HPDE6-E6E7 (cell line): ENCODE results near the gene ZNF593.

Experiments used
- DNase-seq: peaks from one replicate; pipeline ENCODE4 v3.0.0; 2011; ENCODE audit warnings: missing footprints; ENCODE audit errors: extremely low spot score

The ZNF593 gene

DNA sequence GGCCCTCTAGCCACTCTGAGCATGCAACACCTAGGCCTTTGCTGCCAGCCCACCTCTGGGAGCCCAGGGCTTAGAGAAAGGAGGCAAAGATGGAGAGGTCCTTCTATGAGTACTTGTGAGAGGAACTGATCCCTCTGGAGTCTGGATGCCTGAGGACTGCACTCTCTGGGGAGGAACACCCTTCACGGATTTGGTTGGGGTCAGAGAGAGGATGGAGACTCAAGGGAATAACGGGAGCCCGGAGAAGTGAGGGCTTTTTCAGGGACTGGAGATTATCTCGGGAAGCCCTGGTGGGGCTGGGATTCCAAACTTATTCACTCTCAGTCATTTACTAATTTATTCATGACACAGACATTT lies 532 bp upstream of the ZNF593 start:
- no peak for DNase-seq

DNA sequence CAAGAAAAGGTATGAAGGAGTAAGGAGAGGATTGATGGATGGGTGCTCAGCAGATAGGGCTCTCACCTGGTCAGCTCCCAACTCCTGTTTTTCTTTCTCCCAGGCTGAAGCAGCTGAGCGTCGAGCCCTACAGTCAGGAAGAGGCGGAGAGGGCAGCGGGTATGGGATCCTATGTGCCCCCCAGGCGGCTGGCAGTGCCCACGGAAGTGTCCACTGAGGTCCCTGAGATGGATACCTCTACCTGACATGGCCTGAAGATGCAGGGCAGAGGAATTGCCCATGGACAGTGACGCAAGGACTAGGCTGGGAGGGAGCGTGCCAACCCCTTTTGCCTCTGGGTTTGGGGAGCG lies 739 bp downstream of the ZNF593 start:
- DNase-seq, result no peak

DNA sequence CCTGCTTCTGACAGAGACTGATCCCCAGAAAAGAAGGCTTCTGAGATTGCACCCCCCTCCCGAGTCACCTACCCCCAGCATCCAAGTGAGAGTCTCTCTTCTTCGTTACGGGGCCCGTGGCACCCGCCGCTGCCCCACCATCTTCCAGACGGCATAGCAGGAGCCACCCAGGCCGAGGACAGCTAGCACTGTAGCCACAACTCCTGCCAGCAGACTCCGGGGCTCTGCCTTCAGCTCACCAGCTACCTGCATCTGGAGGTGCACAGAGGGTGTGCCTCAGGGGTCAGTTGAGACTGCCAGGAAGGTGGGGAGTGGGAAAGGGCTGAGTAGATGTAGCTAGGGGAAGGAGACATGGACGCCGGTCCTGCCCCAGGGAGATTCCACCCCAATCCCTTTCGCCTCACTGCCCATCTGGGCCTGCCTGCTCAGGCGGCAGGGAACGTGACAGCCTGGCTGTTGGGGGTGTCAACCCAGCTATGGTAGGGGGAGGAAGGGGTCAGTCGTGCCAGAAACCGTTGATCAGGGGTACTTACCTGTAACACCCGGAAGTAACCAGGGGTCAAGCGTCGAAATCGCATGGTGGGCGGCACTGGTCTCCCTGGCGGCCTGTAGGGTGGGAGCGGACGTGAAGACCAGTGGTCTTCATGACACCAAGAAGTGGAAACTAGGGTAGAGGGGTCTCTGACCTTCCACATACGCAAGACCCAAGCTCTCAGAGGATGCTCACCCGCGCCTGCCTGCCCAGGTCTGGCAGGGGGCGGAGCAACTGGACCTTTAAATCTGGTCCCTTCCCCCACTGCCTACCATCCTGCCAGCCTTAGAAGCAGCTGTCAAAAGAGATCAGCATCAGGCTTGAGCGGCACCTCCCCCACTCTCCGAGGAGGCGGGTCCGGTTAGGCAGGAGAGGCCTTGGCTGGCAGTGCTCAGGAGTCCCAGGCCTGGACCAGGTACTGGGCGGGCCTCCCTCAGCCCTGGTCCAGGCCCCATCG lies 1.7 kb downstream of the ZNF593 start, which contains the start of gene ZNF593OS:
ZNF593OS (minus strand) TSS at position 749 of the 989 bp plus-strand sequence; CDS start at position 578, 171 bp downstream.
- DNase-seq, result no peak

DNA sequence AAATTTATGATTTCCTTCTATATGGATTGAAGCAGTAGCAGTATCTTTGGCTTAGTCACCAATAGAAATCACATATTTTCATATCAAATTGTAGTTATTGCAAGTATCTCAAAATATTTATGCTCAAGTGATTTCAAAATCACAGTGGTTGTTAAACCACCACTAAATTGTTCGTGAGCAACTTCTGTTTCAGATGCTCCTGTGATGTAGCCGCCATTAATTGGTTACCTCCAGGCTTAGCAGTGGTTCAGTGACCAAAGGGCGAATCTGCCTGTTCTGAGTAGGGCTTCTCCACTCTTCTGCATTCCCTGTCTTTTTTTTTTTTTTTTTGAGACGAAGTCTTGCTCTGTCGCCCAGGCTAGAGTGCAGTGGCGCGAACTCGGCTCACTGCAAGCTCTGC lies 5.6 kb downstream of the ZNF593 start:
- no peak for DNase-seq

DNA sequence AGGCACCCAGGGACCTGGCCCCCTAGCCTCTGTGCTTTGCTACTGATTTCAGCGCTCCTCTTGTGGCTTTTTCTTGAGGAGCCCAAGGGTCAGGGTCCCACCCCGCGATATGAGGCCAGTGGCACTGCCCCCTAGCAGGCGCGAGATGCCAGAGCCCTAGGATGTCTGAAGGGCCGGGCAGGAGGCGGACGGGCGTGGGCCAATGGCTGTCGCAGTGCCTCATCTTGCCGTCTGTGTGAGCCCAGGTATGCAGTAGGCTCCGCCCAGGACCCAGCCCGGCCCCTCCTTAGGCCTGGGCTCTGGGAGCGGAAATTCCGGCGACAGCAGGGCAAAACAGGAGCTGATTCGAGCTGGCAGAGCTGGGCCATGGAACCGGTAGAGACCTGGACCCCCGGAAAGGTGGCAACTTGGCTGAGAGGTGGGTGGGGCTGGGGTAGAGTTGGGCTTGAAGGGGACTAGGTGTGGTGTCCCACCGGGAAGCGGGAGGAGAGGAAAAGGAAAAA lies 7.5 kb downstream of the ZNF593 start, which contains the start of gene CNKSR1:
CNKSR1 (plus strand) TSS at position 310 of the 503 bp plus-strand sequence; CDS start at position 367, 57 bp downstream.
- DNase-seq, result peak; percentile 92

DNA sequence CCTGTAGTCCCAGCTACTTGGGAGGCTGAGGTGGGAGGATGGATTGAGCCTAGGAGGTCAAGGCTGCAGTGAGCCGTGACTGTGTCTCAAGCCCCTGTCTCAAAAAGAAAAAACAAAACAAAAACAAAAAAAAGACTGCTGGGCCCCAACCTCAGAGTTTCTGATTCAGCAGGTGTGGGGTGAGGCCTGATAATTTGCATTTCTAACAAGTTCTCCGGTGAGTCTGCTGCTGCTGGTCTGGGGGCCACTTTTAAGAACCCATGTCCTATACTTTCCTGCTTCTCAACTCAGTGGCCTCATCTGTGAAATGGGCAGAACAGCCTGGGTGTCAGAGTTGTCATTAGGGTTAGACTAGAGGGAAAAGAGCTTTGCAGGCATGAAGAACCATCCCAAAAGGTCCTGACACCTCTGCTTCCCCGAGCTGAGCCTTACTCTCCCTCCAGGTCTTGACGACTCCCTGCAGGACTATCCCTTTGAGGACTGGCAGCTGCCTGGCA lies 10.3 kb downstream of the ZNF593 start:
- DNase-seq, result no peak

DNA sequence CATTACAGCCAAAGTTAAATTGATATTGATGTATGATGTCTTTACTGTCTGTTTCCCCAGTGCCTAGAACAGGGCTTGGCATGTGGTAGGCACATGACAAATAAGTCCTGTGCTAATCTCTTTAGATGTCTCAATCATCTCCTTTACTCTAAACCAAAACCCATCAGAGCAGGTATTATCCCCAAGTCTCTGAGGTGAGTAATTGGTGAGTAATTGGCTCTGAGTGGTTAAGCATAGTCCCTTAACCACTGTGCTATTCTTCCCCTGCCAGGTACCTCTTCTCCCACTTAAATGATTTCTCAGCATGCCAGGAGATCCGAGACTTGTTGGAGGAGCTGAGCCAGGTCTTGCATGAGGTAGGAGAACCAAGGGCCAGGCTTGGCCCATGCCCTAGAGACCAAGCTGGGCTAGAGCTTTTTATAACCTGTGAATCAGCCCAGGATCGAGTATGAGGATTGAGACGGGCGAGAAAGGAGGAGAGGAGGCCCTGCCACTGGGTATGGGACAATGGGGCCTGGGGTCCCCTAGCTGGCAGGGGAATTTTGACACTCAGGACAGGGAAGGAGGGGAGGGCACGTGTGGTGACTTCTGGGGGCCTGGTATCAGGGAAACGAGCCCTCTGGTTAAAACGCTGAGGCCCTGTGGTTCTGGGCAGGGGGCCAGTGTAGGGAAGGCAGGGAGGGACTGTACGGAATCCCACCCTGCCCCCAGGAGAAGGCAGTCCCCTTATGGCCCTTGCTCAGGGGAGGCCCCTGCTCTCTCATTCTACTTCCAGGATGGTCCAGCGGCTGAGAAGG lies 12.1 kb downstream of the ZNF593 start:
- DNase-seq, result peak; percentile 89

DNA sequence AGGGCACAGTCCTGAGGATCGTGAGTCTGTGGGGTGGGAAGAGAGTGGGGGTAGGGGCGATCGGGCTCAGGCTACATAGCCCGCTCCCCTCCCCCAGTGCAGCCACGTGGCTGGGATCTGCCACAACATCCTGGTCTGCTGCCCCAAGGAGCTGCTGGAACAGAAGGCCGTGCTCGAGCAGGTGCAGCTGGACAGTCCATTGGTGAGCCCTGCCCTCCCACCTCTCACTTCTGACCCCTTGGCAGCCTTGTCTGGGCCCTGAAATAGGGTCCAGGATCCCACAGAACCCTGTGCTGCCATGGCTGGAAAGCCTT lies 12.6 kb downstream of the ZNF593 start:
- DNase-seq, result no peak

DNA sequence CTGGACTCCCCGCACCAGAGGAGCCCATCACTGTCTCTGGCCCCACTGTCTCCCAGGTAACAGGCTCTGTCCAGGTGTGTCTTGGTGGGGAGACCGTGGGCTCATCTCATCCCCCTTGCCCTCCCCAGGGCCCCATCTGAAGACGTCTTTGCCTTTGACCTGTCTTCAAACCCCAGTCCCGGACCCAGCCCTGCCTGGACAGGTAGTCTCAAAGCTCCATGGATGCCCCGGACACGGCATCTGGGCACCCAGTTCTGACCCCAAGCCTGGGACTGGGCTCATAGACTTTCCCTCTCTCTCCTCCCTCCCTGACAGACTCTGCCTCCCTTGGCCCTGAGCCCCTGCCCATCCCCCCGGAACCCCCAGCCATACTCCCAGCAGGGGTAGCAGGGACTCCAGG lies 14.4 kb downstream of the ZNF593 start:
- DNase-seq, result no peak

DNA sequence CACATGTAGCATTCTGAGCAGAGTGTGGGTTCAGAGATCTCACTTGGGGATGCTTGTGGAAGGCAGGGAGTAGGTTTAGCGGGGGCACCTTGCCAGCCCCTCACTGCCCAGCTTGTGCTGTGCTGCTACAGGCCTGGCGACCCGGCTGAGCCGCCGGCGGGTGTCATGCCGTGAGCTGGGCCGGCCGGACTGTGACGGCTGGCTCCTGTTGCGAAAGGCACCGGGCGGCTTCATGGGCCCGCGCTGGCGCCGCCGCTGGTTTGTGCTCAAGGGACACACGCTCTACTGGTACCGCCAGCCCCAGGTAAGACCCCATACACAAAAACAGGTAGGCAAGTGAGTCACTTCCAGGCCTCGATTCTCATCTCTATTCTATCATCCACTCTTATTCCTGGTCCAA lies 15.2 kb downstream of the ZNF593 start:
- no peak for DNase-seq

DNA sequence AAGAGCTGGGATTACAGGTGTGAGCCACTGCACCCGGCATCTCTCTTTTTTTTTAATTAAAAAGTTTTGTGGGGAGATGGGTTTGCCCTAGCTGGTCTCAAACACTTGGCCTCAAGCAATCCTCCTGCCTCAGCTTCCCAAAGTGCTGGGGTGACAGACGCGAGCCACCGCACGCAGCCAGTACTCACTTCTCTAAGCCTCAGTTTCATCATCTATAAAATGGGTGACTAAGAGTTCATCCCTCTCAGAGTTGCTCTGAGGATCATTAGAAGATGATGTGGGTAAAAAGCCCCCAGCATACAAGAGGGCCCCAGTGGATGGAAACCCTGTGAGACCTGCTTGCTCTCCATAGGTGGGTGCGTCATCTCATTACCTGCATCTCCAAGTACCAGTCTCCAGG lies 18.2 kb downstream of the ZNF593 start:
- no peak for DNase-seq

DNA sequence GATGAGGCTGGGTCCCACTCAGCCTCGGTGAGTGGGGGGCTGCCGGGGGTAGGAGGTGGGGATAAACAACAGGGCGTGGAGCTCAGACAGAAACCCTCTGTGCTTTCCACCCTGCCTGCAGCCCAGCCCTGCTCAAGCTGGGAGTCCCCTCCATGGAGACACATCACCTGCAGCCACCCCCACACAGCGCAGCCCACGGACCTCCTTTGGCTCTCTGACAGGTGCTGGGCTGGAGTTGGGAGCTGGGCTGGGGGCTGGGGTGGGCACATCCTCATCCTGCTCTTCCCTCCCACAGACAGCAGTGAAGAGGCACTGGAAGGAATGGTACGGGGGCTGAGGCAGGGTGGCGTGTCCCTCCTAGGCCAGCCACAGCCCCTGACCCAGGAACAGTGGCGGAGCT lies 18.8 kb downstream of the ZNF593 start:
- no peak for DNase-seq

DNA sequence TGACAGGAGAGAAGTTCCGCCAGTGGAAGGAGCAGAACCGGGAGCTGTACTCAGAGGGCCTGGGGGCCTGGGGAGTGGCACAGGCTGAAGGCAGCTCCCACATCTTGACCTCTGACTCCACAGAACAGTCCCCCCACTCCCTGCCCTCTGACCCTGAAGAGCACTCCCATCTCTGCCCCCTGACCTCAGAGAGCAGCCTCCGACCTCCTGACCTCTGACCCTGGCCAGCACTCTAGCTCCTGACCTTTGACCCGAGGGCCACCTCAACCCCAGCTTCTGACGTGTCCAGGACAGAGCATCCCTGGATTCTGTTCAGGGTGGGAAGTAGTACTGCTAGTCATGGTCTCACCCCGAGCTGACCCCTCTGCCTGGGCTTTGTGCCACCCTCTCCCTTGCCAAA lies 19.6 kb downstream of the ZNF593 start:
- no peak for DNase-seq

DNA sequence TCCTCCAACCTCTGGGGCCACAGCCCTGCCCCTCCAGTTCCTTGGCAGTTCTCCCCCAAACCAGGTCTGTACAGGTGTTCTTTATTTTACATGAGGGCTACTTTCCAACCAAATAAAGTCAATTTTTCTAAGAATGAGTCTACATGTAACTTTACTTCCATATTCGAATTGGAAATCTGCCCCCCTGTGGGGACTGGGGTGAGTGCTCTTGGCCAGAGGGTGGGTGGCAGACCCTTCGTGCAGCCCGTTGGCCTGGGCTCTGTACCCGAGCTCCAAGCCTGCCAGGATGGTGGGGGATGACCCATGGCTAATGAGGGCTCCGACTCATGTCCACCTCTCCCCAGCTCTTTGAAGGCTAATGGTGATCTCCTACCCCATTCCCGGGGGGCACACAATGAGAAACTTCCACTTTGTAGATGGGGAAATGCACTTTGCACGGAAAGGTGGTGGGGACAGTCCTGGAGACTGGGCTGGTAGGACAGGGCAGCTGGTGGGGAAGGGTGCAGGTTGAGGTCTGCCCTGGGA lies 20.1 kb downstream of the ZNF593 start:
- DNase-seq, result no peak

DNA sequence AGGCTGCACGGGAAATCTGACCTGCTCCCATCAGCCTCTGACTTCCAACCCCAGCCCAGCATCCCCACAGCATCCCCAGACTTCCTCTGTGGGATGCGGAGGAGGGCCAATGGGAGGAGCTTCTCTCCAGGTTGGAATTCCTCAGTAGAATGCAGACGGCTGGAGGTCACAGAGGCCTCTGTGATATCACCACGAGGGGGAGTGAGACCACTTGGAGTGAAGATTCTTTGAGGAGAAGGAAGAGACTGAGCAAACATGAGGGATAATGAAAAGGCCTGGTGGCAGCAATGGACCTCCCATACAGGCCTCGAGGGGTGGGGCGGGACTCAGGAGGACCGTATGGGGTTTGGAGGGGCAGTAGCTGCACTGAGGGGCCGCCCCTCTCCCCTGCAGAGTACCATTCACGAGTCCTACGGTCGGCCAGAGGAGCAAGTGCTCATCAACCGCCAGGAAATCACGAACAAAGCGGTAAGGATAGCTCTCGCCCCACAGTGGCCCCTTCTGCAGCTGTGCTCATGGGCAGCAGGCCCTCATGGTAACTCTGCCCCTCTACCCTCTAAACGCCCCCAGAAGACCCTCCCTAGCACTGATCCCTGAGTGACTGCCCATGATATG lies 20.8 kb downstream of the ZNF593 start, which contains the start of gene CATSPER4:
CATSPER4 (plus strand) TSS at position 230 of the 615 bp plus-strand sequence; CDS start at position 256, 26 bp downstream.
- DNase-seq, result no peak

DNA sequence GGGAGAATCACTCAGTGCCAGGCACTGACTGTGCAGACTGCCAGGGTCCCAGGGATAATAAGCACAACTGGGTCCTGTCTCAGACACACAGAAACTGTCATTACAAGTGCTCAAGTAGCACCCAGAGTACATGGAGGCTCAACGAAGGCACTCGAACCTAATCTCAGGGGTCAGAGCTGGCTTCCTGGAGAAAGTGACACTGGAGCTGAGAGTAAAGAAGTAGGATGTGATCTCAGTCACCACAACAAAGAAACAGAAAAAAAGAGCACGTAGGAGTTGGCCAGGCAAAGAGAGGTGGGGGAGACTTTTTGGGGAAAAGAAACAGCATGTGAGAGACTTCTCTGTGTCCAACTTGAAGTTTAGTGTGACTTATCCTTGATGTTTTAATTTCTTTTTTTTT lies 22.0 kb downstream of the ZNF593 start:
- DNase-seq, result no peak

DNA sequence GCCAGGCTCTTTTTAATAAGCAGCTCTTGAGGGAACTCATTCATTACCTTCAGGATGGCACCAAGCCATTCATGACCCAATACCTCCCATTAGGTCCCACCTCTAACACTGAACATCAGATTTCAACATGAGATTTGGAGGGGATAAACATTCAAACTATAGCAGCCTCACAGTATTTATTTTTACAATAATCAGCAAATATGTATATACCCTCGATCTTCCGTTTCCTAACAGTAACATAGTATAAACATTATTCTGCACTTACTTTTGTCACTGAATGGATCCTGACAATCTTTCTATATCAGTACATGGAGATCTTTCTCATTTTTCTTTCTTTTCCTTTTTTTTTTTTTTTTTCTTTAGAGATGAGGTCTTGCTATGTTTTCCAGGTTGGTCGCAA lies 26.1 kb downstream of the ZNF593 start:
- DNase-seq, result no peak

DNA sequence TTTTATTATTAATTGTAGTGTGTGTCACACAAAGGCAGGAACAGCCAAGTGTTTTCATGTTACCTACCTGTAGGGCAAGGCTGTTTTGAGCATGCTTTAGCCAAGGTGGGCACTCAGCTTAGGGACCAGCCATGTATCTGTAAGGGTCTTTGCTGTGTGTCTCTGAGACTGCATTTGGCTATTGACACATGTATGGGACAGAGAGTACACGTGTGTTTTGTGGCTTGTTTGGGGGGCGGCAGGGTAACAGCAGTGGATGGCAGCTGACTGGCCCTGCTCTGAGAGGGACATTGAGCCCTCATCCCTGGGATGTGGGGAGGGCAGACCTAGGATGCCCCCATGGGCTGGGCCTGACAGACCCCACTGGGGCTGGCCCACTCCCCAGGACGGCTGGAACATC lies 27.6 kb downstream of the ZNF593 start:
- no peak for DNase-seq

DNA sequence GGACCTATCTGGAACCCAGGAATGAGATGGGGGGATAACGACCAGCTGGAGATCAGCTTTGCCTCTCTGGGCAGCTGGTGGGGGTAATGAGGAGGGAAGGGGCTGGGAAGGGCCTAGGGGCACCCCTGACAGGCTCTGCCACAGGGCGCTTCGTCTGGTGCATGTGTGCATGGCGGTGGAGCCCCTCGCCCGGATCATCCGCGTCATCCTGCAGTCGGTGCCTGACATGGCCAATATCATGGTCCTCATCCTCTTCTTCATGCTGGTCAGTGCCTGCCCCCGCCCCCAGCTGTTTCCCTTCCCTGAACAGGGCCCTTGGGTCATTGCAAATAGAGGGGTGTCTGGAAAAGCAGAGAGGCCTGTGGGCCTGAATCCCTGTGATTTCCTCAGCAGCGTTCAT lies 28.1 kb downstream of the ZNF593 start:
- no peak for DNase-seq

DNA sequence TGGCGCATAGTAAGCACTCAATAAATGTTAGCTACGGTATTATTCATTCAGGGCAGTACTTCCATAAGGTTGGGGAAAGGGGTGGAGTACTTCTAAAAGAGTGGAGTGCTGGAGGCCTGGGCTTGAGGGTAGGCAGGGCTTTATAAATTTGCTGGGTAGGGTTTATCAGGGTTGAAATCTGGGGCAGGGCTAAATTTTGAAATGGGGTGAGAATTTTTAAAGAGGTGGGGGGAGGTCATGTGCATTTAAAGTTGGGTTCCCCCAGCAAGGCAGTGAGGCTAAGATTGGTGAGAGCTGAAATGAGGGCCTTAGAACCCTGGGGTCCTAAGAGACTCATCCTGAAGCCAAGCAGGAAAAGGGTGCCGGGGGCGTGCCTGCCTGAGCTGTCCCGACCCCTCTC lies 30.7 kb downstream of the ZNF593 start:
- no peak for DNase-seq

DNA sequence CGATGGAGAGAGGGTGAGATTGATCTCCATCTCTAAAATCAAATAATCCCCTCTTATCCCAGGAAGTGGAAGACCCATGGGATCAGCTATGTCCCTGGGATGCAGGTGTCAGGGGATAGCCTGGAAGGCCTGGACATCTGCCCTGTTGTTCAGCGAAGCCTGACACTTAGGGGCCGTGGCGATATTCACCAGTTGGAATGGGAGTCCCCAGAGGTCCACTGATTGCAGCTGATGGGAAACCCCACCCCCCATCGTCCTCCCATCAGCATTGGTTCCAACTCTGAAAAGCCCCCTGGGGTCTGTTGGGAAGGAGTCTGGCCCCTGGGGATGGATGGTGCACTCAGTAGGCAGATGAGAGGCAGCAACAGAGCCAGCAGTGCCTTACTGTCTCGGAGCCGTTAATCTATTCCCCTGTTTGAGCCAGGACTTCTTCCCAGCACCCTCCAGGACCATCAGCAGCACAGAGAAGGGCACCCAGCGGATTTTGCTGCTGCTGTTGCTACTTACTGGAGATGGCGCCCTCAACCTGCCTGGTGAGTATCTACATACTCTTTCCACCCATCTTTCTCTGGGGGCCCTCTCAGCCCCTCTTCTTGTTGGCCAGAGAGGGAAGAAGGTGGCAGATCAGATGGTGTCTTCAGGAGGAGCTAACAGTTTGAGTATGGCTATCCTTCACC lies 34.1 kb downstream of the ZNF593 start:
- DNase-seq, result no peak
